PC-3 (cell line): Measurements from ENCODE around the gene NMRAL1. TPM values are rescaled to one million over a fixed set of nuclear protein-coding genes. Genes with fewer than 3 reads are reported as not detected.

Experiments used
- ATAC-seq: fragments of 200-7000 bp; cut with Tn5 transposase; 2 replicates; pipeline ENCODE4 v1.9.1; 2020; ENCODE audit warnings: mild to moderate bottlenecking, moderate library complexity
- BruUV-seq: library from RNA; stranded (reverse); fragments of 400-500 nt; replicated peaks from 2 replicates; lab custom pipeline; 2021; lab: Mats Ljungman, UMichigan
- CTCF ChIA-PET: fragments of 300-600 bp; sonication (Branson Sonifier 250); formaldehyde crosslinking; loops from one replicate; lab custom pipeline; 2022; ENCODE audit warnings: antibody characterized with exemption; lab: Charles Lee
- POLR2A ChIA-PET: fragments of 300-600 bp; sonication (Branson Sonifier 250); formaldehyde crosslinking; loops from one replicate; lab custom pipeline; 2022; ENCODE audit warnings: antibody characterized with exemption; ENCODE audit not compliant: unreplicated experiment; lab: Charles Lee
- DNase-seq: peaks from one replicate; pipeline ENCODE4 v3.0.0-alpha.2; 2015
- H2AFZ ChIP-seq: fragments of 300-600 bp; sonication (generic); 2 replicates; pipeline ENCODE4 v1.6.0; 2016; ENCODE audit warnings: antibody characterized with exemption, low read length
- H3F3A ChIP-seq: fragments of 300-600 bp; sonication (generic); one replicate; pipeline ENCODE4 v1.6.0; 2017; ENCODE audit warnings: antibody characterized with exemption, low read length, control low read depth, mild to moderate bottlenecking; ENCODE audit not compliant: unreplicated experiment
- H3K27ac ChIP-seq: fragments of 300-600 bp; sonication (generic); 2 replicates; pipeline ENCODE4 v1.5.1; 2016; ENCODE audit warnings: mild to moderate bottlenecking, low read length
- H3K27me3 ChIP-seq: fragments of 300-600 bp; sonication (generic); 2 replicates; pipeline ENCODE4 v1.6.1; 2016; ENCODE audit warnings: low read length, mixed read lengths
- H3K36me3 ChIP-seq: fragments of 300-600 bp; sonication (generic); 2 replicates; pipeline ENCODE4 v1.6.1; 2016; ENCODE audit warnings: low read depth, mixed run types, low read length, mixed read lengths
- H3K4me1 ChIP-seq: fragments of 300-600 bp; sonication (generic); 2 replicates; pipeline ENCODE4 v1.5.1; 2016; ENCODE audit warnings: low read length; ENCODE audit not compliant: insufficient read depth
- H3K4me2 ChIP-seq: fragments of 300-600 bp; sonication (generic); 2 replicates; pipeline ENCODE4 v1.6.0; 2016; ENCODE audit warnings: low read length
- H3K4me3 ChIP-seq: fragments of 300-600 bp; sonication (generic); 2 replicates; pipeline ENCODE4 v1.5.1; 2016; ENCODE audit warnings: mild to moderate bottlenecking, low read length, mixed read lengths
- H3K79me2 ChIP-seq: fragments of 300-600 bp; sonication (generic); 2 replicates; pipeline ENCODE4 v1.6.1; 2017; ENCODE audit warnings: low read length, mixed read lengths
- H3K9ac ChIP-seq: fragments of 300-600 bp; sonication (generic); 2 replicates; pipeline ENCODE4 v1.6.0; 2016; ENCODE audit warnings: mild to moderate bottlenecking, low read length
- H3K9me2 ChIP-seq: fragments of 300-600 bp; sonication (generic); replicated peaks from 2 replicates; pipeline ENCODE4 v1.6.1; 2016; ENCODE audit warnings: mixed run types, low read length, mixed read lengths
- H3K9me3 ChIP-seq: fragments of 300-600 bp; sonication (generic); 2 replicates; pipeline ENCODE4 v1.6.1; 2016; ENCODE audit warnings: low read length, mixed read lengths
- H4K20me1 ChIP-seq: fragments of 300-600 bp; sonication (generic); 2 replicates; pipeline ENCODE4 v1.6.1; 2016; ENCODE audit warnings: low read length, mixed read lengths
- EZH2 ChIP-seq: fragments of 300-600 bp; sonication (generic); IDR thresholded peaks from one replicate; pipeline ENCODE4 v1.6.1; 2017; ENCODE audit warnings: antibody characterized with exemption, mild to moderate bottlenecking, low read length; ENCODE audit not compliant: unreplicated experiment
- EZH2phosphoT487 ChIP-seq: fragments of 300-600 bp; sonication (generic); IDR thresholded peaks from 2 replicates; pipeline ENCODE4 v1.6.1; 2018; ENCODE audit warnings: mild to moderate bottlenecking, antibody characterized with exemption, low read length, borderline replicate concordance
- intact Hi-C: fragments of 100-400 bp; cut with micrococcal nuclease; formaldehyde crosslinking; loops from 2 replicates; pipeline ENCODE4 v1.9.0; 2023
- total RNA-seq: library from RNA; depleted of rRNA; stranded (reverse); fragments of >200 nt; gene quantifications from 2 replicates; pipeline ENCODE4 v1.2.3, GENCODE V29; 2014
- TF ChIP-seq, protein P1 (sequence below): fragments of 300-600 bp; sonication (generic); conservative IDR thresholded peaks from 2 replicates; pipeline ENCODE4 v1.5.1; 2017; ENCODE audit warnings: antibody characterized with exemption, low read depth, mild to moderate bottlenecking, low read length

NMRAL1 gene
- total RNA-seq, 1 experiment from 2014 or later = 92.6 TPM

DNA sequence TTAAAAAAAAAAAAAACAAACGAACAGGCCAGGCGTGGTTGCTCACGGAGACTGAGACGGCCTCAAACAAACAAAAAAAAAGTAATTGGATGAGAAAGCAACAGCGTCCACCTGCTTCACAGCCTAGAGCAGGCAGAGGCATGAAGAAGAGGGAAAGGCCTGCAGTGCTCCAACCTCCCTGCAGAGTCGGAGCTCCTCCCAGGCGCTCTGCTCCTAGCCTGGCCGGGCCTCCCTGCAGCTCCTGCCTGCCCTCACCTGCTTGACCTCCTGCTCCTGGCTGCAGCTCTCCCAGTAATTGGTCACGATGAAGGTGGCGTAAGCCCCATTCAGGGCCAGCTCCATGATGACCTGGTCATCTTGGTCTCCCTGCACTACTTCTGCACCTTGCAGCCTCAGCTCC, 5.5 kb downstream of the NMRAL1 start:
- Histone ChIP-seq H3K9ac (no peak overlapping the region), H3K4me2 (no peak overlapping the region), H3K79me2 (peaks cover 15% of the 10 kb centered on the region), H3K9me3 (no peaks in the 10 kb centered on the region), H2AFZ (no peak overlapping the region), H3K9me2 (no peaks in the 10 kb centered on the region), H3F3A (peaks cover 6% of the 10 kb centered on the region), H4K20me1 (no peaks in the 10 kb centered on the region), H3K27ac (no peak overlapping the region), H3K4me1 (peaks cover 20% of the 10 kb centered on the region), H3K27me3 (no peaks in the 10 kb centered on the region), H3K36me3 (no peaks in the 10 kb centered on the region), H3K4me3 (no peak overlapping the region)
- no TSS peak for BruUV-seq
- TF ChIP-seq EZH2 = no peak
- TF ChIP-seq, protein P1, sequence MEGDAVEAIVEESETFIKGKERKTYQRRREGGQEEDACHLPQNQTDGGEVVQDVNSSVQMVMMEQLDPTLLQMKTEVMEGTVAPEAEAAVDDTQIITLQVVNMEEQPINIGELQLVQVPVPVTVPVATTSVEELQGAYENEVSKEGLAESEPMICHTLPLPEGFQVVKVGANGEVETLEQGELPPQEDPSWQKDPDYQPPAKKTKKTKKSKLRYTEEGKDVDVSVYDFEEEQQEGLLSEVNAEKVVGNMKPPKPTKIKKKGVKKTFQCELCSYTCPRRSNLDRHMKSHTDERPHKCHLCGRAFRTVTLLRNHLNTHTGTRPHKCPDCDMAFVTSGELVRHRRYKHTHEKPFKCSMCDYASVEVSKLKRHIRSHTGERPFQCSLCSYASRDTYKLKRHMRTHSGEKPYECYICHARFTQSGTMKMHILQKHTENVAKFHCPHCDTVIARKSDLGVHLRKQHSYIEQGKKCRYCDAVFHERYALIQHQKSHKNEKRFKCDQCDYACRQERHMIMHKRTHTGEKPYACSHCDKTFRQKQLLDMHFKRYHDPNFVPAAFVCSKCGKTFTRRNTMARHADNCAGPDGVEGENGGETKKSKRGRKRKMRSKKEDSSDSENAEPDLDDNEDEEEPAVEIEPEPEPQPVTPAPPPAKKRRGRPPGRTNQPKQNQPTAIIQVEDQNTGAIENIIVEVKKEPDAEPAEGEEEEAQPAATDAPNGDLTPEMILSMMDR = no peak
- no peak for TF ChIP-seq EZH2phosphoT487
- DNase-seq (no peak), ATAC-seq (no peak)
- ChIA-PET POLR2A (no interaction called here), CTCF (no interaction called here)
- intact Hi-C loops = no loop called here

DNA sequence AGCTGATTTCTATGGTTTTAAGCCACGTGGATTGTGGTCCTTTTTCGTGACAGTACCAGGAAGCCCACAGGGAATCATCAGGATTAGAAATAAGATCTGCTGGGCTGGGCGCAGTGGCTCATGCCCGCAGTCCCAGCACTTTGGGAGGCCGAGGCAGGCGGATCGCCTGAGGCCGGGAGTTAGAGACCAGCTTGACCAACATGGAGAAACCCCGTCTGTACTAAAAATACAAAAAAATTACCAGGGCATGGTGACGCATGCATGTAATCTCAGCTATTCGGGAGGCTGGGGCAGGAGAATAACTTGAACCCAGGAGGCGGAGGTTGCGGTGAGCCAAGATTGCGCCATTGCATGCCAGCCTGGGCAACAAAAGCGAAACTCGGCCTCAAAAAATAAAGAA, 6.5 kb downstream of the NMRAL1 start:
- TF ChIP-seq EZH2 (no peak), EZH2phosphoT487 (no peak)
- TF ChIP-seq, protein P1 = no peak
- ChIA-PET CTCF (no interaction called here), POLR2A (no interaction called here)
- H3K9me2 ChIP-seq = no peaks in the 10 kb centered on the region
- no peak overlapping the region for H2AFZ ChIP-seq
- DNase-seq = no peak
- H3K36me3 ChIP-seq = no peaks in the 10 kb centered on the region
- H4K20me1 ChIP-seq = no peaks in the 10 kb centered on the region
- no peak overlapping the region for H3K4me2 ChIP-seq
- no peaks in the 10 kb centered on the region for H3K27me3 ChIP-seq
- H3K4me3 ChIP-seq = no peak overlapping the region
- no peak for ATAC-seq
- no peaks in the 10 kb centered on the region for H3K9me3 ChIP-seq
- H3K27ac ChIP-seq = no peak overlapping the region
- intact Hi-C loops = no loop called here
- peaks cover 25% of the 10 kb centered on the region for H3K4me1 ChIP-seq
- H3K9ac ChIP-seq = no peak overlapping the region
- no TSS peak for BruUV-seq
- H3F3A ChIP-seq = peaks cover 15% of the 10 kb centered on the region
- H3K79me2 ChIP-seq = peaks cover 5% of the 10 kb centered on the region

DNA sequence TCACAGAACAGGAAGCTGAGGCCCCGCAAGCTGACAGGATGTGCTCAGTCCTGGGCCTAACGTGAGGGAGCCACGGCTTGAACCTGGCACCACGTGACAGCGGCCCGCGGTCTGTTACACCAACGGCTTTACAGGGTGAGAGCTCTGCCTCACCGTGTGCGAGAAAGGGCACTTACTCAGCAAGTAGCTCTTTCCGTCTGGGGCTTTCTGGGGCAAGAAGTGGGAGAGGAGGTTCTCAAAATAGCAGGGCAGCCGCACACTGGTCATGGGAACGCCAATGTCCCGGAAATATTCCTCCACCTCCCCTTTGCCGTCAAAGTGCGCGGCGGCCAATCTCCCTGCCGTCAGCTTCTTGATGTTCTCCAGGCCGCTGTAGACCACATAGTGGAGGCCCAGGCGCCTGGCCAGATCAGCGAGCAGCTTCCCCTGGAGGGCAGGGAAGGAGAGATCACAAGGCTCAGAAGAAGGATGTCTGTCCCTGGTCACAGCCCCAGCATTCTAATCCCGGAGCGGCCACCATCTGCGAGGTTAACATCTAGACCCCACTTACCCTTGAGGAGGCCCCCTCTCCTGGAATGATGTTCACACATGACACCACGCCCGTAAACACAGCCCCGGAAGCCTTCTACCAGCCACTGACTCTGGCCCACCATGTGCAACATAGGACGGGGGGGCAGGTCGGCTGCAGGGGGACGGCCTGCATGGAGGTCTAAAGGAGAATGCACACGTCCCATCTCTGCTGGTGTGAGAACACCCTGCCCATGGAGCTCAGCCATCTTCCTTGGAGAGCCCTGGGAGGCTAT, 8.2 kb downstream of the NMRAL1 start:
- Histone ChIP-seq H3K4me2 (no peak overlapping the region), H3K79me2 (no peaks in the 10 kb centered on the region), H3F3A (peaks cover 15% of the 10 kb centered on the region), H2AFZ (no peak overlapping the region), H3K4me3 (no peak overlapping the region), H3K27ac (no peak overlapping the region), H3K27me3 (no peaks in the 10 kb centered on the region), H3K9ac (no peak overlapping the region), H3K4me1 (peaks cover 28% of the 10 kb centered on the region), H4K20me1 (no peaks in the 10 kb centered on the region), H3K36me3 (no peaks in the 10 kb centered on the region), H3K9me3 (no peaks in the 10 kb centered on the region), H3K9me2 (no peaks in the 10 kb centered on the region)
- no TSS peak for BruUV-seq
- ChIA-PET CTCF (no interaction called here), POLR2A (no interaction called here)
- intact Hi-C loops = no loop called here
- DNase-seq (no peak), ATAC-seq (no peak)
- TF ChIP-seq, protein P1 = no peak
- no peak for TF ChIP-seq EZH2phosphoT487
- no peak for TF ChIP-seq EZH2
